ENCODE measurements around the gene COL25A1. TPM values are rescaled to one million over a fixed set of nuclear protein-coding genes. Genes with fewer than 3 reads are reported as not detected.

The COL25A1 gene
- total RNA-seq, 1 experiment from 2014 or later: not detected

GRCh38 chr4:109160494-109160893, 142.0 kb downstream of the COL25A1 start:
- Histone ChIP-seq H3K4me2 (ENCODE audit: low read length) (no peak overlapping the region), H3K4me1 (ENCODE audit: control insufficient read depth in 1 of 2, insufficient read depth in 2 of 2, low read length in 2 of 2) (no peaks in the 10 kb centered on the region), H3K9me2 (ENCODE audit: insufficient read depth) (no peaks in the 10 kb centered on the region), H3K27ac (ENCODE audit: low read depth, low read length) (no peak overlapping the region), H3K79me2 (ENCODE audit: insufficient read depth, low read length) (no peaks in the 10 kb centered on the region), H3K36me3 (ENCODE audit: control insufficient read depth in 1 of 2, insufficient read depth in 2 of 2, low read length in 2 of 2) (no peaks in the 10 kb centered on the region), H3K27me3 (ENCODE audit: insufficient read depth, low read length) (peaks cover 82% of the 10 kb centered on the region), H2AFZ (ENCODE audit: low read depth, low read length, poor library complexity, severe bottlenecking) (no peak overlapping the region), H4K20me1 (ENCODE audit: insufficient read depth) (no peaks in the 10 kb centered on the region; the same call in 1 of the 2 replicates), H3K9me3 (ENCODE audit: control insufficient read depth in 1 of 2, insufficient read depth in 1 of 2, low read depth in 1 of 2, low read length in 2 of 2) (no peaks in the 10 kb centered on the region), H3K9ac (ENCODE audit: low read length) (no peak overlapping the region), H3K4me3 (replicated peaks in 1 of 2; ENCODE audit: low read depth in 1 of 2, low read length in 2 of 2) (no peak overlapping the region)
- BruUV-seq (replicated peaks): no TSS peak
- RAD21 ChIA-PET (ENCODE audit: low non-redundant PET in 1 of 2, low total read pairs in 2 of 2, uncharacterized antibody in 2 of 2, unreplicated experiment in 2 of 2): no interaction called here
- ATAC-seq (no peak), DNase-seq (ENCODE audit: low read depth, low spot score) (no peak)
- CTCF ChIA-PET: no interaction called here
- POLR2A ChIA-PET: no interaction called here
- TF ChIP-seq SRF (IDR thresholded peaks at IDR 0.05; ENCODE audit: low read depth): no peak
- no peak for TF ChIP-seq JUND (IDR thresholded peaks at IDR 0.05)
- no peak for TF ChIP-seq RAD21 (IDR thresholded peaks at IDR 0.05; ENCODE audit: low read depth)
- no peak for TF ChIP-seq CEBPB (IDR thresholded peaks at IDR 0.05; ENCODE audit: low read depth)
- no peak for TF ChIP-seq CBX3 (IDR thresholded peaks at IDR 0.05; ENCODE audit: low read depth)
- no peak for TF ChIP-seq EZH2 (IDR thresholded peaks at IDR 0.05)
- no peak for TF ChIP-seq SP1 (IDR thresholded peaks at IDR 0.05; ENCODE audit: low read depth)
- no peak for TF ChIP-seq CTCF (IDR thresholded peaks at IDR 0.05 in 2 of 3, conservative IDR thresholded peaks at IDR 0.05 in 1 of 3; ENCODE audit: borderline replicate concordance in 1 of 3, insufficient read depth in 1 of 3, low read depth in 2 of 3, low read length in 2 of 3)
- no peak for TF ChIP-seq YY1 (IDR thresholded peaks at IDR 0.05; ENCODE audit: extremely low read depth, insufficient replicate concordance, low read depth, low read length)
- no peak for TF ChIP-seq ZBTB33 (IDR thresholded peaks at IDR 0.05; ENCODE audit: extremely low read depth, insufficient replicate concordance, low read length)
- TF ChIP-seq POLR2AphosphoS5 (IDR thresholded peaks at IDR 0.05; ENCODE audit: low read depth, low read length): no peak
- TF ChIP-seq ZFX (IDR thresholded peaks at IDR 0.05): no peak
- TF ChIP-seq POLR2A (IDR thresholded peaks at IDR 0.05; ENCODE audit: borderline replicate concordance, extremely low read depth, insufficient read depth, insufficient read length): no peak
- no peak for TF ChIP-seq FOSL1 (IDR thresholded peaks at IDR 0.05; ENCODE audit: low read depth)
- no peak for TF ChIP-seq ELF1 (IDR thresholded peaks at IDR 0.05; ENCODE audit: borderline replicate concordance, low read depth)
- no peak for TF ChIP-seq ATF3 (IDR thresholded peaks at IDR 0.05)
- no peak for TF ChIP-seq EGR1 (IDR thresholded peaks at IDR 0.05; ENCODE audit: low read depth)
- TF ChIP-seq EZH2phosphoT487 (IDR thresholded peaks at IDR 0.05; ENCODE audit: borderline replicate concordance): no peak
- intact Hi-C loops (cut with micrococcal nuclease): no loop called here
